ENCODE data around the gene TBXA2R.

DNA sequence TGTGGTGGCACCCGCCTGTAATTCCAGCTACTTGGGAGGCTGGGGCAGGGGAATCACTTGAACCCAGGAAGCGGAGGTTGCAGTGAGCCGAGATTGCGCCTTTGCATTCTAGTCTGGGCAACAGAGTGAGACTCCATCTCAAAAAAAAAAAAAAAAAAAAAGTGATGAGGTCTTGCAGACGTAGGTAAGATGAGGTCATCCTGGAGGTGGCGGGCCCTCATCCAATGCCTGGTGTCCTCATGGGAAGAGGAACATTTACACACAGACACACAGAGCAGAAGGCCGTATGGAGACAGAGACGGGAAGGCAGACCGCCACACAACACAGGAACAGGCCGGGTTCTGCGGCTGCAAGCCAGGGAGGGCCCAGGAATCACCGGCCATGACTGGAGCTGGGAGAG lies 15.5 kb upstream of the TBXA2R start:
- no peak for TF ChIP-seq MAFK (IDR thresholded peaks at IDR 0.05; ENCODE audit: low read depth, low read length)
- TF ChIP-seq, protein P1, sequence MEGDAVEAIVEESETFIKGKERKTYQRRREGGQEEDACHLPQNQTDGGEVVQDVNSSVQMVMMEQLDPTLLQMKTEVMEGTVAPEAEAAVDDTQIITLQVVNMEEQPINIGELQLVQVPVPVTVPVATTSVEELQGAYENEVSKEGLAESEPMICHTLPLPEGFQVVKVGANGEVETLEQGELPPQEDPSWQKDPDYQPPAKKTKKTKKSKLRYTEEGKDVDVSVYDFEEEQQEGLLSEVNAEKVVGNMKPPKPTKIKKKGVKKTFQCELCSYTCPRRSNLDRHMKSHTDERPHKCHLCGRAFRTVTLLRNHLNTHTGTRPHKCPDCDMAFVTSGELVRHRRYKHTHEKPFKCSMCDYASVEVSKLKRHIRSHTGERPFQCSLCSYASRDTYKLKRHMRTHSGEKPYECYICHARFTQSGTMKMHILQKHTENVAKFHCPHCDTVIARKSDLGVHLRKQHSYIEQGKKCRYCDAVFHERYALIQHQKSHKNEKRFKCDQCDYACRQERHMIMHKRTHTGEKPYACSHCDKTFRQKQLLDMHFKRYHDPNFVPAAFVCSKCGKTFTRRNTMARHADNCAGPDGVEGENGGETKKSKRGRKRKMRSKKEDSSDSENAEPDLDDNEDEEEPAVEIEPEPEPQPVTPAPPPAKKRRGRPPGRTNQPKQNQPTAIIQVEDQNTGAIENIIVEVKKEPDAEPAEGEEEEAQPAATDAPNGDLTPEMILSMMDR (conservative IDR thresholded peaks at IDR 0.05; ENCODE audit: low read depth, low read length), result no peak
- TF ChIP-seq POLR2A (IDR thresholded peaks at IDR 0.05; ENCODE audit: low read depth, low read length), result no peak
- TF ChIP-seq MXI1 (IDR thresholded peaks at IDR 0.05; ENCODE audit: borderline replicate concordance, low read depth, low read length), result no peak
